H9 (cell line): ENCODE measurements around the gene MTA3. TPM values are rescaled to one million over a fixed set of nuclear protein-coding genes. Genes with fewer than 3 reads are reported as not detected.

Experiments
- DNase-seq: peaks from one replicate; pipeline ENCODE4 v3.0.0-alpha.2; 2017
- H2AFZ ChIP-seq: one replicate; pipeline ENCODE4 v1.6.1; 2013; ENCODE audit warnings: mild to moderate bottlenecking, low read length, control low read depth, moderate library complexity
- H2AK5ac ChIP-seq: 2 replicates; pipeline ENCODE4 v1.6.1; 2013; ENCODE audit warnings: low read length, control low read depth, mixed read lengths; ENCODE audit not compliant: insufficient read length
- H2BK120ac ChIP-seq: one replicate; pipeline ENCODE4 v1.6.1; 2013; ENCODE audit warnings: low read depth, mild to moderate bottlenecking, low read length, control low read depth, inconsistent platforms; ENCODE audit not compliant: poor library complexity, severe bottlenecking
- H2BK12ac ChIP-seq: 2 replicates; pipeline ENCODE4 v1.6.1; 2013; ENCODE audit warnings: low read length, control low read depth, mixed read lengths, low read depth; ENCODE audit not compliant: insufficient read length
- H2BK15ac ChIP-seq: 2 replicates; pipeline ENCODE4 v1.6.1; 2013; ENCODE audit warnings: low read depth, low read length, control low read depth
- H2BK20ac ChIP-seq: one replicate; pipeline ENCODE4 v1.6.1; 2013; ENCODE audit warnings: low read depth, mild to moderate bottlenecking, low read length, control low read depth, inconsistent platforms; ENCODE audit not compliant: poor library complexity, severe bottlenecking
- H2BK5ac ChIP-seq: 2 replicates; pipeline ENCODE4 v1.6.1; 2013; ENCODE audit warnings: low read length, control low read depth, mixed read lengths; ENCODE audit not compliant: insufficient read length
- H3K14ac ChIP-seq: 2 replicates; pipeline ENCODE4 v1.6.1; 2013; ENCODE audit warnings: low read length, control low read depth; ENCODE audit not compliant: insufficient read depth
- H3K18ac ChIP-seq: 2 replicates; pipeline ENCODE4 v1.6.1; 2013; ENCODE audit warnings: low read depth, mild to moderate bottlenecking, mixed read lengths, low read length, control low read depth; ENCODE audit not compliant: insufficient read length
- H3K23ac ChIP-seq: 2 replicates; pipeline ENCODE4 v1.6.1; 2013; ENCODE audit warnings: low read length, control low read depth, mixed read lengths, low read depth; ENCODE audit not compliant: insufficient read length
- H3K23me2 ChIP-seq: 2 replicates; pipeline ENCODE4 v1.6.1; 2013; ENCODE audit warnings: low read depth, mild to moderate bottlenecking, mixed read lengths, low read length, control low read depth; ENCODE audit not compliant: insufficient read length, poor library complexity, severe bottlenecking
- H3K27ac ChIP-seq: 2 replicates; pipeline ENCODE4 v1.5.1; 2013; ENCODE audit warnings: low read length, control low read depth, mixed read lengths, low read depth; ENCODE audit not compliant: insufficient read length
- H3K27me3 ChIP-seq: 2 replicates; pipeline ENCODE4 v1.6.1; 2013; ENCODE audit warnings: low read length, control low read depth, inconsistent platforms; ENCODE audit not compliant: insufficient read depth
- H3K4ac ChIP-seq: 2 replicates; pipeline ENCODE4 v1.6.1; 2013; ENCODE audit warnings: low read depth, mild to moderate bottlenecking, control low read depth, inconsistent platforms, low read length, moderate library complexity
- H3K4me1 ChIP-seq: 2 replicates; pipeline ENCODE4 v1.6.1; 2013; ENCODE audit warnings: low read length, control low read depth, inconsistent platforms; ENCODE audit not compliant: insufficient read depth
- H3K4me2 ChIP-seq: 2 replicates; pipeline ENCODE4 v1.6.1; 2013; ENCODE audit warnings: low read length, control low read depth, mixed read lengths; ENCODE audit not compliant: insufficient read length, insufficient read depth
- H3K56ac ChIP-seq: 2 replicates; pipeline ENCODE4 v1.6.1; 2013; ENCODE audit warnings: low read depth, mild to moderate bottlenecking, mixed read lengths, low read length, control low read depth; ENCODE audit not compliant: insufficient read length
- H3K79me1 ChIP-seq: 2 replicates; pipeline ENCODE4 v1.6.1; 2013; ENCODE audit warnings: low read depth, mild to moderate bottlenecking, moderate library complexity, low read length, control low read depth, inconsistent platforms; ENCODE audit not compliant: insufficient read depth, poor library complexity, severe bottlenecking
- H3K79me2 ChIP-seq: 2 replicates; pipeline ENCODE4 v1.6.1; 2013; ENCODE audit warnings: low read length, control low read depth, inconsistent platforms; ENCODE audit not compliant: insufficient read depth
- H3K9ac ChIP-seq: 2 replicates; pipeline ENCODE4 v1.6.1; 2013; ENCODE audit warnings: low read length, control low read depth, mixed read lengths; ENCODE audit not compliant: insufficient read length; ENCODE audit errors: extremely low read depth
- H3K9me3 ChIP-seq: one replicate; pipeline ENCODE4 v1.6.1; 2013; ENCODE audit warnings: low read depth, low read length, inconsistent platforms; ENCODE audit not compliant: control insufficient read depth
- H3T11ph ChIP-seq: one replicate; pipeline ENCODE4 v1.6.1; 2013; ENCODE audit warnings: mild to moderate bottlenecking, low read length, control low read depth, inconsistent platforms
- H4K20me1 ChIP-seq: one replicate; pipeline ENCODE4 v1.6.1; 2013; ENCODE audit not compliant: control insufficient read depth, insufficient read length, insufficient read depth
- H4K5ac ChIP-seq: 2 replicates; pipeline ENCODE4 v1.6.1; 2013; ENCODE audit warnings: low read depth, mild to moderate bottlenecking, mixed read lengths, low read length, control low read depth; ENCODE audit not compliant: insufficient read length
- H4K8ac ChIP-seq: replicated peaks from 2 replicates; pipeline ENCODE4 v1.6.1; 2013; ENCODE audit warnings: low read length, control low read depth, mixed read lengths, low read depth; ENCODE audit not compliant: insufficient read length
- H4K91ac ChIP-seq: 2 replicates; pipeline ENCODE4 v1.6.1; 2013; ENCODE audit warnings: low read depth, mild to moderate bottlenecking, moderate library complexity, mixed read lengths, low read length, control low read depth; ENCODE audit not compliant: insufficient read length
- H3K27ac Mint-ChIP-seq, 3 experiments: 2 replicates in 2 of 3; 3 replicates in 1 of 3; pipeline ENCODE4 v1.8.0; 2020 to 2021; ENCODE audit warnings: mixed read lengths in 3 of 3, mild to moderate bottlenecking in 1 of 3, moderate library complexity in 1 of 3
- H3K27me3 Mint-ChIP-seq: 2 replicates; pipeline ENCODE4 v1.8.0; 2021; ENCODE audit warnings: low read depth, mild to moderate bottlenecking, moderate library complexity, mixed read lengths
- H3K36me3 Mint-ChIP-seq, 3 experiments: 2 replicates in 2 of 3; 3 replicates in 1 of 3; pipeline ENCODE4 v1.8.0; 2020 to 2021; ENCODE audit warnings: low read depth in 3 of 3, mixed read lengths in 3 of 3; ENCODE audit not compliant: insufficient read depth in 1 of 3
- H3K4me1 Mint-ChIP-seq, 2 experiments: 2 replicates each; pipeline ENCODE4 v1.8.0; 2020; ENCODE audit warnings: mixed read lengths in 2 of 2
- H3K4me3 Mint-ChIP-seq, 2 experiments: 2 replicates in 1 of 2; 3 replicates in 1 of 2; pipeline ENCODE4 v1.8.0; 2020 to 2021; ENCODE audit warnings: mild to moderate bottlenecking in 2 of 2, mixed read lengths in 2 of 2, moderate library complexity in 1 of 2
- H3K9me3 Mint-ChIP-seq, 2 experiments: 2 replicates in 1 of 2; 3 replicates in 1 of 2; pipeline ENCODE4 v1.8.0; 2020; ENCODE audit warnings: mild to moderate bottlenecking in 2 of 2, mixed read lengths in 2 of 2, moderate library complexity in 1 of 2
- WGBS: extraction: QIAGEN DNeasy Blood & Tissue Kit; methylation state at CpG from one replicate; pipeline ENCODE4 v1.1.7; 2013; ENCODE audit warnings: missing lambda C conversion rate, low lambda C conversion rate, mixed read lengths; ENCODE audit not compliant: insufficient read length; ENCODE audit errors: extremely low coverage; 5-methylcytosine and 5-hydroxymethylcytosine counted together
- total RNA-seq: library from RNA; stranded (reverse); gene quantifications from 2 replicates; pipeline ENCODE4 v1.2.1, GENCODE V29; 2021
- TF ChIP-seq, protein P1 (sequence below): fragments of 200-600 bp; sonication (generic); conservative IDR thresholded peaks from 3 replicates; pipeline ENCODE4 v1.8.0; 2021; ENCODE audit warnings: antibody characterized with exemption, mild to moderate bottlenecking

The MTA3 gene
- total RNA-seq, 1 experiment from 2014 or later: 253 TPM

DNA sequence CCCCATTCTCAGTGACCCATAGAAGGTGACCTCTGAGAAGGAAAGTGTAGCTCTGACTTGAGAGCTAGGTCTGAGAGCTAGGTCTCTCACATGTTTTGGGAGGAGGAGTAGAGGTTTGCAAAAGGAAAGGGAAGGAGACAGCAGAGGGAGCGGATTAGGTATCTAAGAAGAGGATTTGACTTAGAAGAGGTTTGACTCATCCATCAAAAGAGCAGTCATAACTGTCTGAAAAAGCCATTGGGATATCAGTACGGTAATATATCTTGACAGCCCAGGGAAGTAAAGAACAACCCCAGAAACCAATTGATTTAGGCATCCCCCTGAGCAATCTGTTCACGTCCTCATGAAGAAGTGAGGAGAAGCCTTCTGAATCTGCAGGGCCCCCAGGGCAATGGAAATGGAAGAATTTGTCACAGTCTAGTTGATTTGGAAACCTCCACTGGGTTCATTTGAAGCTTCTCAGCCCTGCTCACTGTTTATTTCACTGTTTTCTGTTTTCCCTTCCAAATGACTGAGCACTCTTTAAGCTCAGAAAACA lies 176.2 kb downstream of the MTA3 start:
- WGBS: no CpG with 5 or more reads among the region's 3 CpGs

More for the DNA sequence above, 176.2 kb downstream of the MTA3 start:
- no peak overlapping the region for H3T11ph ChIP-seq
- Mint-ChIP-seq H3K4me3 (no peak overlapping the region), H3K36me3 (peaks cover 15 to 21% (median 19%) of the 10 kb centered on the region in 3 experiments), H3K27ac (no peak overlapping the region), H3K27me3 (no peaks in the 10 kb centered on the region), H3K9me3 (peaks cover 0 to 4% of the 10 kb centered on the region in 2 experiments; a peak in 2 of 5 replicates), H3K4me1 (peaks cover 4 to 9% of the 10 kb centered on the region in 2 experiments)
- no peaks in the 10 kb centered on the region for H4K20me1 ChIP-seq
- no peak overlapping the region for H3K27ac ChIP-seq
- H3K27me3 ChIP-seq: no peaks in the 10 kb centered on the region
- H2BK5ac ChIP-seq: no peak overlapping the region
- H3K18ac ChIP-seq: no peak overlapping the region
- no peaks in the 10 kb centered on the region for H3K9me3 ChIP-seq
- H2AFZ ChIP-seq: no peak overlapping the region
- no peak for DNase-seq
- no peak overlapping the region for H2AK5ac ChIP-seq
- no peak overlapping the region for H3K56ac ChIP-seq
- H4K91ac ChIP-seq: no peak overlapping the region
- H3K14ac ChIP-seq: no peak overlapping the region
- no peak overlapping the region for H4K8ac ChIP-seq
- H3K23ac ChIP-seq: no peak overlapping the region
- TF ChIP-seq, protein P1, sequence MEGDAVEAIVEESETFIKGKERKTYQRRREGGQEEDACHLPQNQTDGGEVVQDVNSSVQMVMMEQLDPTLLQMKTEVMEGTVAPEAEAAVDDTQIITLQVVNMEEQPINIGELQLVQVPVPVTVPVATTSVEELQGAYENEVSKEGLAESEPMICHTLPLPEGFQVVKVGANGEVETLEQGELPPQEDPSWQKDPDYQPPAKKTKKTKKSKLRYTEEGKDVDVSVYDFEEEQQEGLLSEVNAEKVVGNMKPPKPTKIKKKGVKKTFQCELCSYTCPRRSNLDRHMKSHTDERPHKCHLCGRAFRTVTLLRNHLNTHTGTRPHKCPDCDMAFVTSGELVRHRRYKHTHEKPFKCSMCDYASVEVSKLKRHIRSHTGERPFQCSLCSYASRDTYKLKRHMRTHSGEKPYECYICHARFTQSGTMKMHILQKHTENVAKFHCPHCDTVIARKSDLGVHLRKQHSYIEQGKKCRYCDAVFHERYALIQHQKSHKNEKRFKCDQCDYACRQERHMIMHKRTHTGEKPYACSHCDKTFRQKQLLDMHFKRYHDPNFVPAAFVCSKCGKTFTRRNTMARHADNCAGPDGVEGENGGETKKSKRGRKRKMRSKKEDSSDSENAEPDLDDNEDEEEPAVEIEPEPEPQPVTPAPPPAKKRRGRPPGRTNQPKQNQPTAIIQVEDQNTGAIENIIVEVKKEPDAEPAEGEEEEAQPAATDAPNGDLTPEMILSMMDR: no peak
- no peaks in the 10 kb centered on the region for H3K79me2 ChIP-seq
- H3K4me1 ChIP-seq: no peaks in the 10 kb centered on the region
- H3K4me2 ChIP-seq: no peak overlapping the region
- no peak overlapping the region for H3K4ac ChIP-seq
- H2BK12ac ChIP-seq: no peak overlapping the region
- H3K9ac ChIP-seq: no peak overlapping the region
- no peak overlapping the region for H2BK15ac ChIP-seq
- no peaks in the 10 kb centered on the region for H3K23me2 ChIP-seq
- no peak overlapping the region for H2BK20ac ChIP-seq
- no peak overlapping the region for H2BK120ac ChIP-seq
- H4K5ac ChIP-seq: no peak overlapping the region
- no peaks in the 10 kb centered on the region for H3K79me1 ChIP-seq
